GM12878 (cell line): ENCODE results near the gene NYAP1. TPM values are rescaled to one million over a fixed set of nuclear protein-coding genes. Genes with fewer than 3 reads are reported as not detected.

Source experiments
- BACH1 ChIP-seq: fragments of 450-650 bp; IDR thresholded peaks from 2 replicates; pipeline ENCODE4 v1.6.1; 2017; ENCODE audit warnings: mild to moderate bottlenecking, borderline replicate concordance
- BRCA1 ChIP-seq: IDR thresholded peaks from 2 replicates; pipeline ENCODE4 v1.6.1; 2011; ENCODE audit warnings: low read depth, low read length, improper control_type of control experiment
- EED ChIP-seq: sonication (generic); IDR thresholded peaks from 2 replicates; pipeline ENCODE4 v1.6.1; 2016; ENCODE audit warnings: antibody characterized with exemption, low read depth
- HDAC6 ChIP-seq: fragments of 200-600 bp; sonication (generic); IDR thresholded peaks from one replicate; pipeline ENCODE4 v1.8.0; 2017; ENCODE audit warnings: antibody characterized with exemption; ENCODE audit not compliant: unreplicated experiment
- IKZF2 ChIP-seq, 2 experiments: fragments of 450-650 bp; IDR thresholded peaks; 2 replicates each; pipeline ENCODE4 v1.6.1; 2017; ENCODE audit warnings: mild to moderate bottlenecking in 2 of 2, moderate library complexity in 2 of 2
- JUNB ChIP-seq: IDR thresholded peaks from 2 replicates; pipeline ENCODE4 v1.6.1; 2016; ENCODE audit warnings: antibody characterized with exemption, mild to moderate bottlenecking
- MEF2B ChIP-seq: fragments of 450-650 bp; IDR thresholded peaks from 2 replicates; pipeline ENCODE4 v1.6.1; 2018; ENCODE audit warnings: mild to moderate bottlenecking, moderate library complexity; ENCODE audit not compliant: partially characterized antibody, poor library complexity, severe bottlenecking
- MYB ChIP-seq: fragments of 150-350 bp; IDR thresholded peaks from 2 replicates; pipeline ENCODE4 v1.6.1; 2014; ENCODE audit warnings: mild to moderate bottlenecking, low read depth, low read length, borderline replicate concordance
- NBN ChIP-seq: fragments of 450-650 bp; IDR thresholded peaks from 2 replicates; pipeline ENCODE4 v1.6.1; 2016
- NFIC ChIP-seq: IDR thresholded peaks from 2 replicates; pipeline ENCODE4 v1.6.1; 2012; ENCODE audit warnings: low read depth, mild to moderate bottlenecking, inconsistent platforms, low read length, moderate library complexity
- NFYB ChIP-seq: IDR thresholded peaks from 2 replicates; pipeline ENCODE4 v1.6.1; 2011; ENCODE audit warnings: low read depth, mild to moderate bottlenecking, low read length, improper control_type of control experiment, moderate library complexity; ENCODE audit not compliant: insufficient read depth
- SPI1 ChIP-seq: IDR thresholded peaks from 2 replicates; pipeline ENCODE4 v1.6.1; 2011; ENCODE audit warnings: low read depth, mild to moderate bottlenecking, low read length, moderate library complexity, borderline replicate concordance; ENCODE audit not compliant: insufficient read depth
- TAF1 ChIP-seq: IDR thresholded peaks from 2 replicates; pipeline ENCODE4 v1.6.1; 2011; ENCODE audit warnings: mild to moderate bottlenecking, low read depth, low read length, borderline replicate concordance
- WRNIP1 ChIP-seq: IDR thresholded peaks from 2 replicates; pipeline ENCODE4 v1.6.1; 2011; ENCODE audit warnings: low read depth, low read length, improper control_type of control experiment, borderline replicate concordance
- polyA plus RNA-seq, 11 experiments: library from polyadenylated mRNA; depleted of rRNA in 4 of 11; unstranded in 6 of 11; stranded (reverse) in 5 of 11; fragments of >200 nt; fragmentation: Nextera tagmentation in 4 of 11; fragmentation: Illumina TruSeq in 1 of 11; extraction: Ambion mirVana in 4 of 11; extraction: Trizol in 1 of 11; gene quantifications; 1 replicate in 1 of 11; 2 replicates in 10 of 11; pipeline versions ENCODE4 v1.2.1 to v1.2.3, GENCODE V29; 2011 to 2016; ENCODE audit warnings: inconsistent platforms in 2 of 11, missing spikeins in 2 of 11, low read depth in 1 of 11
- total RNA-seq, 4 experiments: library from RNA; depleted of rRNA in 3 of 4; stranded (reverse); fragments of >200 nt in 3 of 4; fragmentation: Illumina TruSeq in 1 of 4; extraction: Trizol in 1 of 4; gene quantifications; 2 replicates each; pipeline versions ENCODE4 v1.2.1 to v1.2.3, GENCODE V29; 2013 to 2021
- TF ChIP-seq, protein P1 (sequence below): fragments of 450-650 bp; formaldehyde crosslinking; IDR thresholded peaks from 2 replicates; pipeline ENCODE4 v1.5.0; 2022; ENCODE audit warnings: mild to moderate bottlenecking, missing genetic modification characterization
- TF ChIP-seq, protein P2 (sequence below): IDR thresholded peaks from 2 replicates; pipeline ENCODE4 v1.6.1; 2012; ENCODE audit warnings: low read depth, low read length, improper control_type of control experiment
- TF ChIP-seq, protein P3 (sequence below): fragments of 450-650 bp; IDR thresholded peaks from 2 replicates; pipeline ENCODE4 v1.6.1; 2014; ENCODE audit warnings: mild to moderate bottlenecking

Gene NYAP1
- total and polyA plus RNA-seq, 10 of the 15 experiments (the other 5 are each of a cell fraction or from before 2014, with no cell fraction given), result 0.04 to 0.28 (median 0.11) TPM; not detected in 6

DNA sequence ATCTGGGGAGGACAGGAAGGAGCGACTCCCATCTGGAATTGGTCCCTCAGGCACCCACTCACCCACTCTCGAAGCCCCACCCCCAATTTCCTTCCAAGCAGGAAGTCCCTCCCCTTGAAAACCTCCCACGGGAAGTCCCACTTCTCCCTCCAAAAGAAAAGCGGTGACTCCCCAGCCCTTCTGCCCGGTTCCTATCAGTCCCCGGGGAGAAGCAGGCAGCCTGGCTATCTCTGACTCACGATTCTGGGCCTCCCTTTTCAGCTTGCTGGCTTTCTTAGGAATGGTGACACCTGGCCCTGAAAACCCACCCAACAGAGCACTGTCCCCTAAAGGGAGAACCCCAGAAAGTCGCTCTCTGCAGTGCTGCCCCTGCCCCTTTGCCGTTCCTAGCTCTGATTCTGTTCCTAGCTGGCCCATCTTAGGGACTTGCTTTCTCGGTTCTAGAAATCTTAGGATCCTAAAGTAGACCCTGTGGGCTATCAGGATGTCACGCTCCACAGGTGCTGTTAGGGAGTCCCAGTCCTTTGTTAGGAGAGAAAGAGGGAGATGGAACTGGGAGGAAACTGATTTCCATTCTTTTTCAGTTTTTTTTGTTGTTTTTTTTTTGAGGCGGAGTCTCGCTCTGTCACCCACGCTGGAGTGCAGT is 10.8 kb upstream of the NYAP1 start (continued):
- TF ChIP-seq, protein P1, sequence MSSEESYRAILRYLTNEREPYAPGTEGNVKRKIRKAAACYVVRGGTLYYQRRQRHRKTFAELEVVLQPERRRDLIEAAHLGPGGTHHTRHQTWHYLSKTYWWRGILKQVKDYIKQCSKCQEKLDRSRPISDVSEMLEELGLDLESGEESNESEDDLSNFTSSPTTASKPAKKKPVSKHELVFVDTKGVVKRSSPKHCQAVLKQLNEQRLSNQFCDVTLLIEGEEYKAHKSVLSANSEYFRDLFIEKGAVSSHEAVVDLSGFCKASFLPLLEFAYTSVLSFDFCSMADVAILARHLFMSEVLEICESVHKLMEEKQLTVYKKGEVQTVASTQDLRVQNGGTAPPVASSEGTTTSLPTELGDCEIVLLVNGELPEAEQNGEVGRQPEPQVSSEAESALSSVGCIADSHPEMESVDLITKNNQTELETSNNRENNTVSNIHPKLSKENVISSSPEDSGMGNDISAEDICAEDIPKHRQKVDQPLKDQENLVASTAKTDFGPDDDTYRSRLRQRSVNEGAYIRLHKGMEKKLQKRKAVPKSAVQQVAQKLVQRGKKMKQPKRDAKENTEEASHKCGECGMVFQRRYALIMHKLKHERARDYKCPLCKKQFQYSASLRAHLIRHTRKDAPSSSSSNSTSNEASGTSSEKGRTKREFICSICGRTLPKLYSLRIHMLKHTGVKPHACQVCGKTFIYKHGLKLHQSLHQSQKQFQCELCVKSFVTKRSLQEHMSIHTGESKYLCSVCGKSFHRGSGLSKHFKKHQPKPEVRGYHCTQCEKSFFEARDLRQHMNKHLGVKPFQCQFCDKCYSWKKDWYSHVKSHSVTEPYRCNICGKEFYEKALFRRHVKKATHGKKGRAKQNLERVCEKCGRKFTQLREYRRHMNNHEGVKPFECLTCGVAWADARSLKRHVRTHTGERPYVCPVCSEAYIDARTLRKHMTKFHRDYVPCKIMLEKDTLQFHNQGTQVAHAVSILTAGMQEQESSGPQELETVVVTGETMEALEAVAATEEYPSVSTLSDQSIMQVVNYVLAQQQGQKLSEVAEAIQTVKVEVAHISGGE (CRISPR knock-in tag), result no peak
- TF ChIP-seq BRCA1 (no peak), SPI1 (peak; percentile 10; the same call in 1 of the 2 replicates), JUNB (no peak), HDAC6 (no peak), NFIC (no peak), NBN (no peak), MYB (no peak), MEF2B (peak; percentile 82), TAF1 (no peak), NFYB (no peak), BACH1 (no peak), EED (0 out of 2 replicates have a peak, but pooled peaks have one; percentile 34), WRNIP1 (no peak), IKZF2 (IDR thresholded peaks at IDR 0.05) (peak; percentile 48 to 49; a peak in 2 of 4 replicates)
- TF ChIP-seq, protein P2, sequence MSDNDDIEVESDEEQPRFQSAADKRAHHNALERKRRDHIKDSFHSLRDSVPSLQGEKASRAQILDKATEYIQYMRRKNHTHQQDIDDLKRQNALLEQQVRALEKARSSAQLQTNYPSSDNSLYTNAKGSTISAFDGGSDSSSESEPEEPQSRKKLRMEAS, result no peak
- TF ChIP-seq, protein P3, sequence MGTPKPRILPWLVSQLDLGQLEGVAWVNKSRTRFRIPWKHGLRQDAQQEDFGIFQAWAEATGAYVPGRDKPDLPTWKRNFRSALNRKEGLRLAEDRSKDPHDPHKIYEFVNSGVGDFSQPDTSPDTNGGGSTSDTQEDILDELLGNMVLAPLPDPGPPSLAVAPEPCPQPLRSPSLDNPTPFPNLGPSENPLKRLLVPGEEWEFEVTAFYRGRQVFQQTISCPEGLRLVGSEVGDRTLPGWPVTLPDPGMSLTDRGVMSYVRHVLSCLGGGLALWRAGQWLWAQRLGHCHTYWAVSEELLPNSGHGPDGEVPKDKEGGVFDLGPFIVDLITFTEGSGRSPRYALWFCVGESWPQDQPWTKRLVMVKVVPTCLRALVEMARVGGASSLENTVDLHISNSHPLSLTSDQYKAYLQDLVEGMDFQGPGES, result no peak
- TF ChIP-seq, all 136 proteins: peak for 8
